Endodermal cell (in vitro differentiated cells): Measurements from ENCODE around the gene CDKN3. TPM values are rescaled to one million over a fixed set of nuclear protein-coding genes. Genes with fewer than 3 reads are reported as not detected.
A peak's percentile ranks its signal among the peaks of the same experiment; 100 is the strongest.

Experiments
- DNase-seq: peaks from one replicate; pipeline ENCODE4 v3.0.0-alpha.2; 2017
- H3K27ac ChIP-seq: 2 replicates; pipeline ENCODE4 v1.5.1; 2013; ENCODE audit warnings: mild to moderate bottlenecking, low read depth, low read length, moderate library complexity
- H3K27me3 ChIP-seq: 2 replicates; pipeline ENCODE4 v1.6.1; 2013; ENCODE audit warnings: mild to moderate bottlenecking, low read length, moderate library complexity; ENCODE audit not compliant: insufficient read depth, control insufficient read depth, poor library complexity, severe bottlenecking
- H3K36me3 ChIP-seq: 2 replicates; pipeline ENCODE4 v1.7.0; 2013; ENCODE audit warnings: mild to moderate bottlenecking, low read length, moderate library complexity; ENCODE audit not compliant: control insufficient read depth, insufficient read depth
- H3K4me1 ChIP-seq: one replicate; pipeline ENCODE4 v1.7.0; 2013; ENCODE audit warnings: low read length; ENCODE audit not compliant: control insufficient read depth, insufficient read depth
- H3K4me3 ChIP-seq: 2 replicates; pipeline ENCODE4 v1.5.1; 2013; ENCODE audit warnings: mild to moderate bottlenecking, low read length, moderate library complexity
- H3K9ac ChIP-seq: 2 replicates; pipeline ENCODE4 v1.6.1; 2013; ENCODE audit warnings: mild to moderate bottlenecking, low read length, moderate library complexity; ENCODE audit not compliant: poor library complexity, severe bottlenecking; ENCODE audit errors: extremely low read depth
- H3K9me3 ChIP-seq: 2 replicates; pipeline ENCODE4 v1.6.1; 2013; ENCODE audit warnings: mild to moderate bottlenecking, low read length, moderate library complexity; ENCODE audit not compliant: control insufficient read depth
- H3K27ac Mint-ChIP-seq: 2 replicates; pipeline ENCODE4 v1.8.0; 2020; ENCODE audit warnings: mixed read lengths
- H3K27me3 Mint-ChIP-seq: 2 replicates; pipeline ENCODE4 v1.8.0; 2021; ENCODE audit warnings: mild to moderate bottlenecking, mixed read lengths; ENCODE audit not compliant: insufficient read depth
- H3K36me3 Mint-ChIP-seq: 2 replicates; pipeline ENCODE4 v1.8.0; 2020; ENCODE audit warnings: low read depth, mixed read lengths
- H3K4me1 Mint-ChIP-seq: 2 replicates; pipeline ENCODE4 v1.8.0; 2020; ENCODE audit warnings: mixed read lengths
- H3K4me3 Mint-ChIP-seq: 2 replicates; pipeline ENCODE4 v1.8.0; 2020; ENCODE audit warnings: mild to moderate bottlenecking, moderate library complexity, mixed read lengths
- H3K9me3 Mint-ChIP-seq: 2 replicates; pipeline ENCODE4 v1.8.0; 2020; ENCODE audit warnings: mild to moderate bottlenecking, mixed read lengths
- WGBS, 2 experiments: methylation state at CpG; one replicate each; pipeline versions ENCODE4 v1.1.5 to v1.1.7; 2013; ENCODE audit warnings: missing lambda C conversion rate in 2 of 2, mixed read lengths in 1 of 2; ENCODE audit not compliant: insufficient coverage in 1 of 2, insufficient read length in 1 of 2; 5-methylcytosine and 5-hydroxymethylcytosine counted together
- total RNA-seq, 2 donors: library from RNA; stranded (reverse); fragmentation: NEBNext Ultra II Directional in 1 of 2; extraction: Animal tissue kit (Norgen Biotek cat#: 25700) in 1 of 2; gene quantifications; 2 replicates in 1 of 2; 3 replicates in 1 of 2; pipeline ENCODE4 v1.2.1, GENCODE V29; 2021
- TF ChIP-seq, protein P1 (sequence below): fragments of 200-600 bp; sonication (generic); conservative IDR thresholded peaks from 2 replicates; pipeline ENCODE4 v1.5.0; 2021; ENCODE audit warnings: antibody characterized with exemption, mild to moderate bottlenecking

Gene CDKN3
- total RNA-seq, 2 donors from 2014 or later = 31.5 to 39.8 TPM

DNA sequence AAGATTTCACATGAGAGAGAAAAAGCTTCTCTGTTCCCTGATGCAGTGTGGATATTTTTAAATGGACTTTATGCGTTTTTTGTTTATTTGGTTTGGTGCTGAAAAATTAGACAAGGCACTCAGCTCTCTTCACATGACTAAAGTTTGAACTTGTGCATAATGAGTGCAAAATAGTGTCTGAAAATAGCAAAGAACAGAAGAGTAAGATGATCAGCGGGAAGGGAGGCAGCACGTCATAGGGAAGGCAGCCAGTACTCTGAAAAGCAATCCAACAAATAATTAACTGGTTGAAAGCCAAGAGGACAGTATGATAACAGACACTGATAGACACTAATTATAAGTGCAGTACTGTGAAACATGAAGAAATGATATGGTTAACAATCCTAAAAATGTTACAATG is 46.6 kb upstream of the CDKN3 start:
- TF ChIP-seq, protein P1, sequence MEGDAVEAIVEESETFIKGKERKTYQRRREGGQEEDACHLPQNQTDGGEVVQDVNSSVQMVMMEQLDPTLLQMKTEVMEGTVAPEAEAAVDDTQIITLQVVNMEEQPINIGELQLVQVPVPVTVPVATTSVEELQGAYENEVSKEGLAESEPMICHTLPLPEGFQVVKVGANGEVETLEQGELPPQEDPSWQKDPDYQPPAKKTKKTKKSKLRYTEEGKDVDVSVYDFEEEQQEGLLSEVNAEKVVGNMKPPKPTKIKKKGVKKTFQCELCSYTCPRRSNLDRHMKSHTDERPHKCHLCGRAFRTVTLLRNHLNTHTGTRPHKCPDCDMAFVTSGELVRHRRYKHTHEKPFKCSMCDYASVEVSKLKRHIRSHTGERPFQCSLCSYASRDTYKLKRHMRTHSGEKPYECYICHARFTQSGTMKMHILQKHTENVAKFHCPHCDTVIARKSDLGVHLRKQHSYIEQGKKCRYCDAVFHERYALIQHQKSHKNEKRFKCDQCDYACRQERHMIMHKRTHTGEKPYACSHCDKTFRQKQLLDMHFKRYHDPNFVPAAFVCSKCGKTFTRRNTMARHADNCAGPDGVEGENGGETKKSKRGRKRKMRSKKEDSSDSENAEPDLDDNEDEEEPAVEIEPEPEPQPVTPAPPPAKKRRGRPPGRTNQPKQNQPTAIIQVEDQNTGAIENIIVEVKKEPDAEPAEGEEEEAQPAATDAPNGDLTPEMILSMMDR = no peak
- H3K4me3 ChIP-seq = no peak overlapping the region
- no peaks in the 10 kb centered on the region for H3K4me1 ChIP-seq
- H3K27ac ChIP-seq = no peak overlapping the region
- Mint-ChIP-seq H3K36me3 (peaks cover 1% of the 10 kb centered on the region), H3K27ac (no peak overlapping the region), H3K27me3 (peaks cover 2% of the 10 kb centered on the region), H3K4me1 (peaks cover 13% of the 10 kb centered on the region), H3K9me3 (peaks cover 13% of the 10 kb centered on the region), H3K4me3 (no peak overlapping the region)
- DNase-seq = no peak
- no peaks in the 10 kb centered on the region for H3K36me3 ChIP-seq
- no peak overlapping the region for H3K9ac ChIP-seq
- H3K27me3 ChIP-seq = no peaks in the 10 kb centered on the region
- H3K9me3 ChIP-seq = peaks cover 21% of the 10 kb centered on the region
- 79 to 91% methylated on average over 3 of the region's 3 CpGs for WGBS, 2 experiments

DNA sequence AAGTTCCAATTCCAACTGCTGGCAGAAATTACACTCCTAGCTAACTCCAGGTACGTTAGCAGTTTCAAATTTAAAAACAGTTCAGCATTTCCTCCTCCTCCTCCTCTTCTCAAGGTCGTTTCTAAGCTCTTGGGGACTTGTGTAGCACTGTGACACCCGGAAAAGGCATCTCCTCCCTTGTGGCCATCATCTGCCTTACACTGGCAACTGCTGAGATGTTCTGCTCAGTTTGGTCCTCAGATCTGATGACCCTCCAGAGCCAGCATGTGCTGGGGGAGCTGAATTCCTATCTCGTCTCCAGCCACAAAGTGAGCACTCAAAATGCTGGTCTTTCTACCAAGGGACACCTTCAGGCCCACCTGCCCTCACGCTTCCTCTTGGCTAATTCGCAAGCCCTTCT is 43.5 kb upstream of the CDKN3 start:
- 92 to 96% methylated on average over 6 of the region's 6 CpGs for WGBS, 2 experiments
- Histone ChIP-seq H3K4me3 (peak overlapping the region; percentile 24), H3K36me3 (no peaks in the 10 kb centered on the region), H3K4me1 (no peaks in the 10 kb centered on the region), H3K27me3 (no peaks in the 10 kb centered on the region), H3K27ac (no peak overlapping the region), H3K9ac (no peak overlapping the region), H3K9me3 (peaks cover 21% of the 10 kb centered on the region)
- Mint-ChIP-seq H3K9me3 (peaks cover 13% of the 10 kb centered on the region), H3K27me3 (peaks cover 2% of the 10 kb centered on the region), H3K27ac (no peak overlapping the region), H3K4me3 (no peak overlapping the region), H3K4me1 (peaks cover 9% of the 10 kb centered on the region), H3K36me3 (peaks cover 1% of the 10 kb centered on the region)
- TF ChIP-seq, protein P1 = peak; percentile 10
- DNase-seq = no peak

DNA sequence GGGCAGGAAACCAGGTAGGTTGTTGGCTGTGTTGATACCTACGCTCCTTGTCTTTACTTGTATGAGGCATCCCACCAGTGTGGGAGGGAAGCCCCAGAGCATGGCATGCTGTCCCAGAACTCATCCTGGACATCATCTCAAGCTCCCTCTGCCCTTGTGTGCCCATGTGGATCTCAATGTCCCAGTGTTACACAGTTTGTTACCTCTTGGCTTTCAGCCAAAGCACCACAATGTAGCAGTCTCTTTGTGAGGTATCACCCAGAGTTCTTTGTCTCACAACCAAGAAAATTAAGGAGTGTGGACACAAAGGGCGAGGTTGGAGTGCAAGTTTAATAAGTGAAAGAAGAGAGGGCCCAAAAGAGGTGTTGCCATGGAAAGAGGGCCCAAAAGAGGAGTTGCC is 43.1 kb upstream of the CDKN3 start:
- Histone ChIP-seq H3K4me1 (no peaks in the 10 kb centered on the region), H3K27ac (no peak overlapping the region), H3K36me3 (no peaks in the 10 kb centered on the region), H3K4me3 (peak overlapping the region; percentile 24), H3K9ac (no peak overlapping the region), H3K9me3 (peaks cover 21% of the 10 kb centered on the region), H3K27me3 (no peaks in the 10 kb centered on the region)
- Mint-ChIP-seq H3K27ac (no peak overlapping the region), H3K36me3 (peaks cover 1% of the 10 kb centered on the region), H3K27me3 (peaks cover 2% of the 10 kb centered on the region), H3K4me3 (no peak overlapping the region), H3K4me1 (peaks cover 9% of the 10 kb centered on the region), H3K9me3 (peaks cover 13% of the 10 kb centered on the region)
- WGBS, 2 experiments = 92 to 96% methylated on average over 2 of the region's 2 CpGs
- TF ChIP-seq, protein P1 = no peak
- no peak for DNase-seq
